K562 (cell line): ENCODE data around the gene FN3KRP. TPM values are rescaled to one million over a fixed set of nuclear protein-coding genes. Genes with fewer than 3 reads are reported as not detected.

Experiments used
- ARID2 ChIP-seq: fragments of 450-650 bp; IDR thresholded peaks from 2 replicates; pipeline ENCODE4 v1.6.1; 2017; ENCODE audit warnings: antibody characterized with exemption, mild to moderate bottlenecking
- CC2D1A ChIP-seq: fragments of 450-650 bp; IDR thresholded peaks from 2 replicates; pipeline ENCODE4 v1.6.1; 2017; ENCODE audit warnings: mild to moderate bottlenecking
- FOSL1 ChIP-seq: fragments of 200-800 bp; sonication (Bioruptor generic); conservative IDR thresholded peaks from 2 replicates; pipeline ENCODE4 v1.6.1; 2016; ENCODE audit warnings: missing genetic modification characterization, missing compliant biosample characterization
- FOXM1 ChIP-seq, 2 experiments: fragments of 450-650 bp in 1 of 2; sonication (generic) in 1 of 2; formaldehyde crosslinking in 1 of 2; IDR thresholded peaks; 2 replicates each; pipeline versions ENCODE4 v1.6.1 to v1.9.0; 2017 to 2022; ENCODE audit warnings: low read depth in 2 of 2, mild to moderate bottlenecking in 2 of 2, missing genetic modification reagents in 1 of 2, moderate library complexity in 1 of 2
- MCM5 ChIP-seq: fragments of 450-650 bp; IDR thresholded peaks from 2 replicates; pipeline ENCODE4 v1.6.1; 2016; ENCODE audit warnings: low read depth
- POLR2H ChIP-seq: IDR thresholded peaks from 2 replicates; pipeline ENCODE4 v1.6.1; 2016; ENCODE audit warnings: missing genetic modification characterization, low read depth, mild to moderate bottlenecking, control low read depth, missing compliant biosample characterization, moderate library complexity
- TGIF2 ChIP-seq: sonication (generic); formaldehyde crosslinking; IDR thresholded peaks from 2 replicates; pipeline ENCODE4 v1.8.1; 2022; ENCODE audit warnings: mild to moderate bottlenecking, missing genetic modification reagents, moderate library complexity
- ZBTB8A ChIP-seq: fragments of 450-650 bp; IDR thresholded peaks from 2 replicates; pipeline ENCODE4 v1.6.1; 2018; ENCODE audit warnings: mild to moderate bottlenecking, moderate library complexity; ENCODE audit not compliant: partially characterized antibody
- ZNF644 ChIP-seq: fragments of 200-800 bp; sonication (Bioruptor generic); IDR thresholded peaks from 2 replicates; pipeline ENCODE4 v1.6.1; 2016; ENCODE audit warnings: low read depth, missing genetic modification characterization, missing compliant biosample characterization
- ZSCAN29 ChIP-seq: fragments of 450-650 bp; IDR thresholded peaks from 2 replicates; pipeline ENCODE4 v1.6.1; 2017
- polyA plus RNA-seq, 8 experiments: library from polyadenylated mRNA; depleted of rRNA in 4 of 8; stranded (reverse) in 5 of 8; unstranded in 3 of 8; fragments of >200 nt; fragmentation: Nextera tagmentation in 2 of 8; fragmentation: Illumina TruSeq in 1 of 8; extraction: Ambion mirVana in 2 of 8; extraction: Trizol in 1 of 8; gene quantifications; 2 replicates each; pipeline versions ENCODE4 v1.2.1 to v1.2.3, GENCODE V29; 2011 to 2014; ENCODE audit warnings: inconsistent platforms in 1 of 8, missing spikeins in 1 of 8
- total RNA-seq, 7 experiments: library from RNA; depleted of rRNA in 6 of 7; stranded (reverse); fragments of >200 nt in 6 of 7; fragmentation: Illumina TruSeq in 2 of 7; extraction: Trizol in 2 of 7; gene quantifications; 2 replicates each; pipeline versions ENCODE4 v1.2.1 to v1.2.3, GENCODE V29; 2011 to 2021; ENCODE audit warnings: low replicate concordance in 1 of 7
- TF ChIP-seq, protein P1 (sequence below): conservative IDR thresholded peaks from 2 replicates; pipeline ENCODE4 v1.6.1; 2011; ENCODE audit warnings: low read depth, mild to moderate bottlenecking, low read length; ENCODE audit not compliant: control insufficient read depth
- TF ChIP-seq, protein P2 (sequence below), 2 experiments: fragments of 450-650 bp; IDR thresholded peaks; 2 replicates each; pipeline ENCODE4 v1.6.1; 2016; ENCODE audit warnings: mild to moderate bottlenecking in 2 of 2, borderline replicate concordance in 1 of 2, low read depth in 1 of 2, moderate library complexity in 1 of 2
- TF ChIP-seq, protein P3 (sequence below): sonication (generic); formaldehyde crosslinking; IDR thresholded peaks from 2 replicates; pipeline ENCODE4 v1.8.0; 2022; ENCODE audit warnings: missing genetic modification reagents, mild to moderate bottlenecking, moderate library complexity, borderline replicate concordance

FN3KRP gene
- total and polyA plus RNA-seq, 9 of the 15 experiments (the other 6 are each of a cell fraction or from before 2014, with no cell fraction given) = 2.0 to 32.1 (median 24.9) TPM

DNA sequence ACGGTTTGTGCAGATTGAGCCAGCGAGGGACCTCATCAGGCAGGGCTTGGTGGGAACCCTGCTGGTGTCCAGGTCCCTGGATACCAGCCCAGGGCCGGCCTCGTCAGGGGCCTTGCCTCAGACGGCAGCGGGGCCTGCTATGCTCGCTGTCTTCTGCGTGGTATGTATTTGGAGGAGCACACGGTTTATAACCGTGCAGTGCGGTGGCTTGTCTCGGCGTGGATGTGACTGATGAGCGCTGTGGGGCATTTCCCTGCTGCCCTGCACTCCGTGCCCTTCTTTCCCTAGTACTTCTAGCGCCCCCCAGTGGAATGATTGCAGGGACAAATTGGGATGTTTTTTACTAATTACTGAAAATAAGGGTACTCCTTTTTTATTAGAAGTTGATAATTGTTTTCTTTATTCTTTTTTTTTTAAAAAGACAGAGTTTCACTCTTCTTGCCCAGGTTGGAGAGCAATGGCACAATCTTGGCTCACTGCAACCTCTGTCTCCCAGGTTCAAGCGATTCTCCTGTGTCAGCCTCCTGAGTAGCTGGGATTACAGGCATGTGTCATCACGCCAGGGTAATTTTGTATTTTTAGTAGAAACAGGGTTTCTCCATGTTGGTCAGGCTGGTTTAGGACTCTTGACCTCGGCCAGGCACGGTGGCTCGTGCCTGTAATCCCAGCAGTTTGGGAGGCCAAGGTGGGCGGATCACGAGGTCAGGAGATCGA, 50.7 kb downstream of the FN3KRP start (continued):
- TF ChIP-seq, protein P1, sequence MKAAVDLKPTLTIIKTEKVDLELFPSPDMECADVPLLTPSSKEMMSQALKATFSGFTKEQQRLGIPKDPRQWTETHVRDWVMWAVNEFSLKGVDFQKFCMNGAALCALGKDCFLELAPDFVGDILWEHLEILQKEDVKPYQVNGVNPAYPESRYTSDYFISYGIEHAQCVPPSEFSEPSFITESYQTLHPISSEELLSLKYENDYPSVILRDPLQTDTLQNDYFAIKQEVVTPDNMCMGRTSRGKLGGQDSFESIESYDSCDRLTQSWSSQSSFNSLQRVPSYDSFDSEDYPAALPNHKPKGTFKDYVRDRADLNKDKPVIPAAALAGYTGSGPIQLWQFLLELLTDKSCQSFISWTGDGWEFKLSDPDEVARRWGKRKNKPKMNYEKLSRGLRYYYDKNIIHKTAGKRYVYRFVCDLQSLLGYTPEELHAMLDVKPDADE = no peak
- no peak for TF ChIP-seq TGIF2 (CRISPR knock-in tag)
- TF ChIP-seq ZSCAN29 = no peak
- TF ChIP-seq CC2D1A = 0 out of 2 replicates have a peak, but pooled peaks have one; percentile 47
- TF ChIP-seq MCM5 = no peak
- TF ChIP-seq, protein P2, sequence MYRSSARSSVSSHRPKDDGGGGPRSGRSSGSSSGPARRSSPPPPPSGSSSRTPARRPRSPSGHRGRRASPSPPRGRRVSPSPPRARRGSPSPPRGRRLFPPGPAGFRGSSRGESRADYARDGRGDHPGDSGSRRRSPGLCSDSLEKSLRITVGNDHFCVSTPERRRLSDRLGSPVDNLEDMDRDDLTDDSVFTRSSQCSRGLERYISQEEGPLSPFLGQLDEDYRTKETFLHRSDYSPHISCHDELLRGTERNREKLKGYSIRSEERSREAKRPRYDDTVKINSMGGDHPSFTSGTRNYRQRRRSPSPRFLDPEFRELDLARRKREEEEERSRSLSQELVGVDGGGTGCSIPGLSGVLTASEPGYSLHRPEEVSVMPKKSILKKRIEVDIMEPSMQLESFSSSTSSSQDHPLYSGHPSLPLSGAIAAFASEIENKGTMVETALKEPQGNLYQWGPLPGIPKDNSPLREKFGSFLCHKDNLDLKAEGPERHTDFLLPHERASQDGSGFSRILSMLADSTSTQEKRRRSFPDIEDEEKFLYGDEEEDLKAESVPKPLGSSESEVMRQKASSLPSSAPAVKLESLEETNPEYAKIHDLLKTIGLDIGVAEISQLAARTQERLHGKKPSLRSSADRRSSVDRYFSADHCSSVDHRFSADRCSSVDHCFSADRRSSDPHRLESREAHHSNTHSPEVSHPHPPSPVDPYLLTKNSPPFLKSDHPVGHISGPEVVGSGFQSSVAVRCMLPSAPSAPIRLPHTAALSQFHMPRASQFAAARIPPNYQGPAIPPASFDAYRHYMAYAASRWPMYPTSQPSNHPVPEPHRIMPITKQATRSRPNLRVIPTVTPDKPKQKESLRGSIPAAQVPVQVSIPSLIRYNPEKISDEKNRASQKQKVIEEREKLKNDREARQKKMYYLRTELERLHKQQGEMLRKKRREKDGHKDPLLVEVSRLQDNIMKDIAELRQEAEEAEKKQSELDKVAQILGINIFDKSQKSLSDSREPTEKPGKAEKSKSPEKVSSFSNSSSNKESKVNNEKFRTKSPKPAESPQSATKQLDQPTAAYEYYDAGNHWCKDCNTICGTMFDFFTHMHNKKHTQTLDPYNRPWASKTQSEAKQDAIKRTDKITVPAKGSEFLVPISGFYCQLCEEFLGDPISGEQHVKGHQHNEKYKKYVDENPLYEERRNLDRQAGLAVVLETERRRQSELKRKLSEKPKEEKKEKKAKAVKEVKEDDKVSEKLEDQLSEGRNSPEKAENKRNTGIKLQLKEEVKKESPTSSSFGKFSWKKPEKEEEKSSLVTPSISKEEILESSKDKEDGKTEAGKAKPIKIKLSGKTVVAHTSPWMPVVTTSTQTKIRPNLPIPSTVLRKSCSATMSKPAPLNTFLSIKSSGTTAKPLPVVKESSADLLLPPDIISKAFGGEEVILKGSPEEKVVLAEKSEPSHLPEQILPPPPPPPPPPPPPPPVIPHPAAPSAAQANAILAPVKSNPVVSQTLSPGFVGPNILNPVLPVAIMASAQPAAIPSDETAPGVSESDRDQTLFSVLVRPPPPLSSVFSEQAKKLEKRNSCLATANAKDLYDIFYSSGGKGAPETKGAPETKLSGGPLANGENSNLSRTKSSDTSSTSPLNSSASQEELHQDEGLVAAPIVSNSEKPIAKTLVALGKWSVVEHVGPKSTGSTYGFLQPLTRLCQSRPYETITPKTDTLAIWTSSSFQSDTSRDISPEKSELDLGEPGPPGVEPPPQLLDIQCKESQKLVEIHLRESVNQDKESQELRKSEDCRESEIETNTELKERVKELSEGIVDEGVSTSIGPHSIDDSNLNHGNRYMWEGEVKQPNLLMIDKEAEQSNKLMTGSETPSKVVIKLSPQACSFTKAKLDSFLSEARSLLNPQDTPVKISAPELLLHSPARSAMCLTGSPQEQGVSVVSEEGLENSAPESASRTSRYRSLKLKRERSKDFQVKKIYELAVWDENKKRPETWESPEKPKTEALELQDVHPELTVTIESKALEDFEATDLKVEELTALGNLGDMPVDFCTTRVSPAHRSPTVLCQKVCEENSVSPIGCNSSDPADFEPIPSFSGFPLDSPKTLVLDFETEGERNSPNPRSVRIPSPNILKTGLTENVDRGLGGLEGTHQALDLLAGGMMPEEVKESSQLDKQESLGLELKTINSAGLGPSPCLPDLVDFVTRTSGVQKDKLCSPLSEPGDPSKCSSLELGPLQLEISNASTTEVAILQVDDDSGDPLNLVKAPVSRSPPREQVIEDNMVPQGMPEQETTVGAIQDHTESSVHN (IDR thresholded peaks at IDR 0.05; ENCODE audit: borderline replicate concordance in 1 of 2, low read depth in 1 of 2) = no peak
- peak; percentile 73 for TF ChIP-seq ARID2
- TF ChIP-seq POLR2H (tag) = no peak
- TF ChIP-seq ZBTB8A = no peak
- TF ChIP-seq, protein P3, sequence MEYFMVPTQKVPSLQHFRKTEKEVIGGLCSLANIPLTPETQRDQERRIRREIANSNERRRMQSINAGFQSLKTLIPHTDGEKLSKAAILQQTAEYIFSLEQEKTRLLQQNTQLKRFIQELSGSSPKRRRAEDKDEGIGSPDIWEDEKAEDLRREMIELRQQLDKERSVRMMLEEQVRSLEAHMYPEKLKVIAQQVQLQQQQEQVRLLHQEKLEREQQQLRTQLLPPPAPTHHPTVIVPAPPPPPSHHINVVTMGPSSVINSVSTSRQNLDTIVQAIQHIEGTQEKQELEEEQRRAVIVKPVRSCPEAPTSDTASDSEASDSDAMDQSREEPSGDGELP (CRISPR knock-in tag) = no peak
- no peak for TF ChIP-seq ZNF644 (tag)
- TF ChIP-seq FOXM1 (IDR thresholded peaks at IDR 0.05; ENCODE audit: low read depth) = no peak
- TF ChIP-seq FOXM1 (CRISPR knock-in tag; IDR thresholded peaks at IDR 0.05; ENCODE audit: low read depth) = no peak
- TF ChIP-seq FOSL1 = no peak
